ENCODE data around the gene CFAP46. TPM values are rescaled to one million over a fixed set of nuclear protein-coding genes. Genes with fewer than 3 reads are reported as not detected.

The CFAP46 gene
- total and polyA plus RNA-seq, 9 donors, result 0.50 to 22.4 (median 1.6) TPM; not detected in 1

GRCh38 chr10:132974249-132974796 lies 32.0 kb upstream of the CFAP46 start:
- TF ChIP-seq EP300 (IDR thresholded peaks at IDR 0.05) (no peak), POLR2A (IDR thresholded peaks at IDR 0.05) (no peak), CTCF (IDR thresholded peaks at IDR 0.05) (no peak)
- peaks cover 0 to 4% of the 10 kb centered on the region in 2 donors for H3K9me3 ChIP-seq
- no peaks in the 10 kb centered on the region for H3K4me1 ChIP-seq (ENCODE audit: insufficient read depth)
- no peaks in the 10 kb centered on the region for H3K36me3 ChIP-seq
- no peaks in the 10 kb centered on the region for H3K27me3 ChIP-seq
- no peak overlapping the region for H3K4me3 ChIP-seq
- 68 to 82% (median 74%) methylated on average over 26 to 29 of the region's 29 CpGs for WGBS, 3 donors
- no peak overlapping the region for H3K27ac ChIP-seq
- DNase-seq, result no peak
- intact Hi-C loops (cut with DNase I), result no loop called here

- H3K4me1 ChIP-seq (ENCODE audit: insufficient read depth), result no peaks in the 10 kb centered on the region
- DNase-seq, result no peak
- no peak overlapping the region for H3K4me3 ChIP-seq
- no peaks in the 10 kb centered on the region for H3K27me3 ChIP-seq
- H3K36me3 ChIP-seq, result no peaks in the 10 kb centered on the region
- H3K27ac ChIP-seq, result no peak overlapping the region
- peaks cover 0 to 4% of the 10 kb centered on the region in 2 donors for H3K9me3 ChIP-seq
- TF ChIP-seq EP300 (IDR thresholded peaks at IDR 0.05) (no peak), POLR2A (IDR thresholded peaks at IDR 0.05) (no peak), CTCF (IDR thresholded peaks at IDR 0.05) (no peak)
- intact Hi-C loops (cut with DNase I), result no loop called here
- WGBS, 3 donors, result 74 to 78% (median 77%) methylated on average over 3 to 8 of the region's 8 CpGs
These were observed 31.5 kb upstream of the CFAP46 start for GRCh38 chr10:132973903-132974241.

- no peaks in the 10 kb centered on the region for H3K36me3 ChIP-seq
- 84 to 88% (median 84%) methylated on average over 21 to 28 of the region's 28 CpGs for WGBS, 3 donors
- no peak for TF ChIP-seq EP300 (IDR thresholded peaks at IDR 0.05)
- TF ChIP-seq POLR2A (IDR thresholded peaks at IDR 0.05), result no peak
- TF ChIP-seq CTCF (IDR thresholded peaks at IDR 0.05), result no peak
- H3K27me3 ChIP-seq, result no peaks in the 10 kb centered on the region
- H3K9me3 ChIP-seq, result peaks cover 0 to 4% of the 10 kb centered on the region in 2 donors
- H3K4me1 ChIP-seq (ENCODE audit: insufficient read depth), result no peaks in the 10 kb centered on the region
- intact Hi-C loops (cut with DNase I), result no loop called here
- DNase-seq, result peak in 1 of 5 donors; percentile 27
- no peak overlapping the region for H3K4me3 ChIP-seq
- H3K27ac ChIP-seq, result no peak overlapping the region
These were observed 30.9 kb upstream of the CFAP46 start for GRCh38 chr10:132972986-132973902.

GRCh38 chr10:132972149-132972985 lies 30.0 kb upstream of the CFAP46 start:
- peak in 1 of 5 donors; percentile 25 for DNase-seq
- no peak overlapping the region for H3K4me3 ChIP-seq
- intact Hi-C loops (cut with DNase I), result no loop called here
- H3K36me3 ChIP-seq, result no peaks in the 10 kb centered on the region
- H3K4me1 ChIP-seq (ENCODE audit: insufficient read depth), result no peaks in the 10 kb centered on the region
- H3K27ac ChIP-seq, result no peak overlapping the region
- peaks cover 0 to 4% of the 10 kb centered on the region in 2 donors for H3K9me3 ChIP-seq
- WGBS, 3 donors, result 59 to 69% (median 64%) methylated on average over 25 to 26 of the region's 26 CpGs
- no peaks in the 10 kb centered on the region for H3K27me3 ChIP-seq
- TF ChIP-seq CTCF (IDR thresholded peaks at IDR 0.05), result no peak

Data from ovary (tissue), 9 donors.